SK-N-SH (cell line): ENCODE measurements around the gene SLC17A9.

Source experiments
- EZH2phosphoT487 ChIP-seq: fragments of 200-600 bp; sonication (generic); IDR thresholded peaks from 2 replicates; pipeline ENCODE4 v1.6.1; 2017; ENCODE audit warnings: low read depth, mixed run types, mild to moderate bottlenecking, antibody characterized with exemption, moderate library complexity, borderline replicate concordance
- GATA2 ChIP-seq: sonication (generic); formaldehyde crosslinking; IDR thresholded peaks from 2 replicates; pipeline ENCODE4 v1.5.0; 2020; ENCODE audit warnings: mild to moderate bottlenecking, missing genetic modification reagents
- NFIC ChIP-seq: IDR thresholded peaks from 2 replicates; pipeline ENCODE4 v1.4.0; 2012; ENCODE audit warnings: borderline replicate concordance
- RCOR1 ChIP-seq: fragments of 150-350 bp; IDR thresholded peaks from 2 replicates; pipeline ENCODE4 v1.6.1; 2017; ENCODE audit warnings: antibody characterized with exemption, low read length
- TF ChIP-seq, protein P1 (sequence below): fragments of 200-600 bp; sonication (generic); IDR thresholded peaks from 2 replicates; pipeline ENCODE4 v1.6.1; 2017; ENCODE audit warnings: antibody characterized with exemption, mild to moderate bottlenecking, moderate library complexity

DNA sequence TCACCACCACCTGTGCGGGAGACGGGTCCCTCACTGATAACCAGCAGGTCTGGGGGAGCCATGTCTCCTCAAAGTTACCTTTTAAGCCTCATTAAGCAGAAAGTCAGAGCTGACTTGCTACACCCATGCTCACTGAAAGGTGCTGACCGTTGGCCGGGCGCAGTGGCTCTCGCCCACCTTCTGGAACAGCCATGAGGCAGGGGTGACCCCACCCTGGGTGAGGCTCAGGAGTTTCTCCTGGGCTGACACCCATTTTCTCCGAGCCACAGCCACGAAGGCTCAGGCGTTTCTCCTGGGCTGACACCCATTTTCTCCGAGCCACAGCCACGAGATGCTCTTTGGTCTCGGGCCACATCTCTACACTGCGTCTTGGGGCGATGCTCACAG lies 44.1 kb downstream of the SLC17A9 start:
- TF ChIP-seq GATA2 (CRISPR knock-in tag), result no peak
- TF ChIP-seq, protein P1, sequence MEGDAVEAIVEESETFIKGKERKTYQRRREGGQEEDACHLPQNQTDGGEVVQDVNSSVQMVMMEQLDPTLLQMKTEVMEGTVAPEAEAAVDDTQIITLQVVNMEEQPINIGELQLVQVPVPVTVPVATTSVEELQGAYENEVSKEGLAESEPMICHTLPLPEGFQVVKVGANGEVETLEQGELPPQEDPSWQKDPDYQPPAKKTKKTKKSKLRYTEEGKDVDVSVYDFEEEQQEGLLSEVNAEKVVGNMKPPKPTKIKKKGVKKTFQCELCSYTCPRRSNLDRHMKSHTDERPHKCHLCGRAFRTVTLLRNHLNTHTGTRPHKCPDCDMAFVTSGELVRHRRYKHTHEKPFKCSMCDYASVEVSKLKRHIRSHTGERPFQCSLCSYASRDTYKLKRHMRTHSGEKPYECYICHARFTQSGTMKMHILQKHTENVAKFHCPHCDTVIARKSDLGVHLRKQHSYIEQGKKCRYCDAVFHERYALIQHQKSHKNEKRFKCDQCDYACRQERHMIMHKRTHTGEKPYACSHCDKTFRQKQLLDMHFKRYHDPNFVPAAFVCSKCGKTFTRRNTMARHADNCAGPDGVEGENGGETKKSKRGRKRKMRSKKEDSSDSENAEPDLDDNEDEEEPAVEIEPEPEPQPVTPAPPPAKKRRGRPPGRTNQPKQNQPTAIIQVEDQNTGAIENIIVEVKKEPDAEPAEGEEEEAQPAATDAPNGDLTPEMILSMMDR, result no peak
- TF ChIP-seq EZH2phosphoT487, result no peak
- no peak for TF ChIP-seq RCOR1
- no peak for TF ChIP-seq NFIC
